Body of pancreas (tissue), 4 donors: ENCODE results near the gene PARP8. TPM values are rescaled to one million over a fixed set of nuclear protein-coding genes. Genes with fewer than 3 reads are reported as not detected.

ENCODE experiments used
- ATAC-seq: fragments of 150-250 bp; one replicate; pipeline ENCODE4 v1.9.1; 2016
- DNase-seq, 4 donors: peaks; one replicate each; pipeline ENCODE4 v3.0.0-alpha.2; 2019
- H3K27ac ChIP-seq, 4 donors: fragments of 200-600 bp; sonication (generic); 1 replicate in 3 of 4; 2 replicates in 1 of 4; pipeline versions ENCODE4 v1.5.1 to v1.6.1; 2016 to 2019; ENCODE audit warnings: mild to moderate bottlenecking in 1 of 4, mixed read lengths in 1 of 4, moderate library complexity in 1 of 4
- H3K27me3 ChIP-seq, 2 donors: fragments of 200-600 bp; sonication (generic); one replicate each; pipeline ENCODE4 v1.6.0; 2016; ENCODE audit warnings: mild to moderate bottlenecking in 1 of 2
- H3K36me3 ChIP-seq, 2 donors: fragments of 200-600 bp; sonication (generic); replicated peaks in 1 of 2; 2 replicates each; pipeline ENCODE4 v1.5.1; 2016; ENCODE audit warnings: low read depth in 2 of 2; ENCODE audit not compliant: insufficient read depth in 1 of 2
- H3K4me1 ChIP-seq: fragments of 200-600 bp; sonication (generic); one replicate; pipeline ENCODE4 v1.6.0; 2016
- H3K4me3 ChIP-seq, 2 donors: fragments of 200-600 bp; sonication (generic); 1 replicate in 1 of 2; 2 replicates in 1 of 2; pipeline ENCODE4 v1.5.1; 2016 to 2019
- H3K9me3 ChIP-seq, 3 donors: fragments of 200-600 bp; sonication (generic); 1 replicate in 2 of 3; 2 replicates in 1 of 3; pipeline ENCODE4 v1.5.1; 2016
- CTCF ChIP-seq, 7 experiments: fragments of 450-650 bp in 4 of 7; fragments of 200-600 bp in 3 of 7; sonication (generic) in 3 of 7; IDR thresholded peaks; one replicate each; pipeline ENCODE4 v1.5.1; 2016 to 2019; ENCODE audit warnings: antibody characterized with exemption in 7 of 7
- POLR2A ChIP-seq, 3 donors: fragments of 450-650 bp; IDR thresholded peaks; one replicate each; pipeline ENCODE4 v1.6.1; 2016; ENCODE audit warnings: antibody characterized with exemption in 3 of 3, mild to moderate bottlenecking in 2 of 3
- WGBS, 2 donors: methylation state at CpG; one replicate each; pipeline ENCODE4 v1.1.5; 2017; 5-methylcytosine and 5-hydroxymethylcytosine counted together
- intact Hi-C: fragments of 100-400 bp; cut with DNase I; formaldehyde crosslinking; loops from one replicate; pipeline ENCODE4 v1.15.1; 2023
- total RNA-seq, 2 donors: library from RNA; depleted of rRNA; stranded (reverse); fragments of >200 nt; gene quantifications; one replicate each; pipeline ENCODE4 v1.1.0, GENCODE V29; 2016

PARP8 gene
- total RNA-seq, 2 donors from 2014 or later: 13.5 to 17.9 TPM

- Histone ChIP-seq H3K4me1 (no peaks in the 10 kb centered on the region), H3K9me3 (no peaks in the 10 kb centered on the region), H3K27me3 (no peaks in the 10 kb centered on the region), H3K27ac (no peak overlapping the region), H3K4me3 (no peak overlapping the region), H3K36me3 (no peaks in the 10 kb centered on the region)
- DNase-seq: no peak
- no peak for ATAC-seq
- WGBS, 2 donors: 97 to 100% methylated on average over 1 of the region's 1 CpG
- intact Hi-C loops: no loop called here
- TF ChIP-seq CTCF (IDR thresholded peaks at IDR 0.05): no peak
- no peak for TF ChIP-seq POLR2A (IDR thresholded peaks at IDR 0.05)
Measured at GRCh38 chr5:50759526-50760270, 93.3 kb downstream of the PARP8 start.

- Histone ChIP-seq H3K9me3 (no peaks in the 10 kb centered on the region), H3K36me3 (no peaks in the 10 kb centered on the region), H3K27me3 (no peaks in the 10 kb centered on the region), H3K4me3 (no peak overlapping the region), H3K27ac (no peak overlapping the region), H3K4me1 (no peaks in the 10 kb centered on the region)
- DNase-seq: no peak
- no peak for TF ChIP-seq POLR2A (IDR thresholded peaks at IDR 0.05)
- TF ChIP-seq CTCF (IDR thresholded peaks at IDR 0.05): no peak
- intact Hi-C loops: no loop called here
- ATAC-seq: no peak
Measured at GRCh38 chr5:50763351-50763750, 96.9 kb downstream of the PARP8 start.

- H3K9me3 ChIP-seq: no peaks in the 10 kb centered on the region
- DNase-seq: no peak
- intact Hi-C loops: no loop called here
- H3K4me1 ChIP-seq: no peaks in the 10 kb centered on the region
- no peak overlapping the region for H3K4me3 ChIP-seq
- no peaks in the 10 kb centered on the region for H3K27me3 ChIP-seq
- 94 to 95% methylated on average over 7 of the region's 7 CpGs for WGBS, 2 donors
- TF ChIP-seq POLR2A (IDR thresholded peaks at IDR 0.05) (no peak), CTCF (IDR thresholded peaks at IDR 0.05) (no peak)
- no peak for ATAC-seq
- H3K27ac ChIP-seq: no peak overlapping the region
- H3K36me3 ChIP-seq: no peaks in the 10 kb centered on the region
Measured at GRCh38 chr5:50763846-50764245, 97.4 kb downstream of the PARP8 start.

- ATAC-seq: no peak
- Histone ChIP-seq H3K4me1 (no peaks in the 10 kb centered on the region), H3K9me3 (no peaks in the 10 kb centered on the region), H3K4me3 (no peak overlapping the region), H3K27ac (no peak overlapping the region), H3K36me3 (no peaks in the 10 kb centered on the region), H3K27me3 (no peaks in the 10 kb centered on the region)
- 91 to 93% methylated on average over 2 of the region's 2 CpGs for WGBS, 2 donors
- TF ChIP-seq POLR2A (IDR thresholded peaks at IDR 0.05) (no peak), CTCF (IDR thresholded peaks at IDR 0.05) (no peak)
- intact Hi-C loops: no loop called here
- DNase-seq: no peak
Measured at GRCh38 chr5:50766042-50766441, 99.6 kb downstream of the PARP8 start.

GRCh38 chr5:50766462-50766861 lies 100.0 kb downstream of the PARP8 start:
- Histone ChIP-seq H3K9me3 (no peaks in the 10 kb centered on the region), H3K27ac (no peak overlapping the region), H3K4me3 (no peak overlapping the region), H3K27me3 (no peaks in the 10 kb centered on the region), H3K4me1 (no peaks in the 10 kb centered on the region), H3K36me3 (no peaks in the 10 kb centered on the region)
- intact Hi-C loops: no loop called here
- DNase-seq (no peak), ATAC-seq (no peak)
- 73 to 89% methylated on average over 5 of the region's 5 CpGs for WGBS, 2 donors
- no peak for TF ChIP-seq CTCF (IDR thresholded peaks at IDR 0.05)
- no peak for TF ChIP-seq POLR2A (IDR thresholded peaks at IDR 0.05)
